Lung microvascular endothelial cell (primary cell): ENCODE measurements around the gene AASDH. TPM values are rescaled to one million over a fixed set of nuclear protein-coding genes. Genes with fewer than 3 reads are reported as not detected.
A peak's percentile ranks its signal among the peaks of the same experiment; 100 is the strongest.

ENCODE experiments used
- DNase-seq, 2 donors: peaks; one replicate each; pipeline versions ENCODE4 v3.0.0 to v3.0.0-alpha.2; 2010; ENCODE audit warnings: low read depth in 2 of 2
- total RNA-seq: library from RNA; depleted of rRNA; stranded (reverse); fragments of >200 nt; gene quantifications from 2 replicates; pipeline ENCODE4 v1.2.1, GENCODE V29; 2014

The AASDH gene
- 6.5 and 8.9 TPM in 2 replicates for total RNA-seq

- DNase-seq = peak; percentile 96 to 97
These were observed at the start of gene AASDH for GRCh38 chr4:56387023-56388001. AASDH (minus strand) TSS chr4:56387491; CDS start chr4:56384299, 3,192 bp downstream.

GRCh38 chr4:56435140-56435926 is 48.0 kb upstream of the AASDH start, which contains the start of gene PPAT:
PPAT (minus strand) TSS chr4:56435615; CDS start chr4:56435477, 138 bp downstream.
- peak; percentile 99 for DNase-seq

DNA sequence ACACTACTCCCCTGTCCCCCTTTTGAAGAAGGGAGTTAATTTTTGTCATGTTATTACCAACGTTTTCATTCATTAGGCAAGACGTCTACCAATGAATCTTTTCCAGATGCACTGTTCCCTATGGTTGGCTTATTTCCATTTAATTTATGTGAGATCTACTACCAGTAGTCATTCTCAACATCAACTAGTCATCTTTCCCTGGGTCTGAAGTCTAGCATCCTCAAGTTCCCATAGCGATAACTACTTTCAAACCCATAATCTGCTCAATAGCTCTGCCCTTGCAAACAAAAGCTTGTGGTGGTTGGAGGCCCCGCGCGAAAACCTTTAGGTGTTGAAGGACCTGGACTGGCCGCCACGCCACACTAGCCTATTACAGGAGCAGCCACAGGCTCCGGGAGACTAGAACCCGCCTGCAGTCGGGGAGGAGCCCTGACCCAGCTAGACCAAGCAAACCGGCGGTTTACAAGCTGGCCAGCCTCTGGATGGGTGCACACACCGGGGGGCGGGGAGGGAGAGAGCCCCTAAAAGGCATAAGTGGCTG is 47.4 kb upstream of the AASDH start:
- peak; percentile 69 to 71 for DNase-seq

DNA sequence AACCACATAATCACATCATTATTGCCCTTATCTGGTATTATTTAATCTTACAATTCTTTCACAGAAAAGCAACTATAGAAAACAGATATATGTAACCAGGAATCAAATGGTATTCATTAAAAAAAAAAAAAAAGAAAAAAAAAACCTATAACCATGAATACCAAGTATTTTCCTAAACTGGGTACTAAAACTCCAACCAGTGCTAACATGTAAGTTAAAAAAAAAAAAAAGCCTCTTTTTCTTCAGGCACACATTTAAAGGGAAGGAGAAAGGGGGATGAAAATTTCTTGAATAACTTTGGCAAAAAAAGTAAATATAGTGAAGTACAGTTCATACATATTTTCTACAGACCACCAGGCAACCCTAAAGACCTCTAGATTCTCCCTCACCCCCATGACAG is 46.0 kb upstream of the AASDH start:
- DNase-seq = no peak

- no peak for DNase-seq
These were observed 42.9 kb upstream of the AASDH start for GRCh38 chr4:56430203-56430602.

GRCh38 chr4:56427179-56427578 is 39.9 kb upstream of the AASDH start:
- DNase-seq = no peak

DNA sequence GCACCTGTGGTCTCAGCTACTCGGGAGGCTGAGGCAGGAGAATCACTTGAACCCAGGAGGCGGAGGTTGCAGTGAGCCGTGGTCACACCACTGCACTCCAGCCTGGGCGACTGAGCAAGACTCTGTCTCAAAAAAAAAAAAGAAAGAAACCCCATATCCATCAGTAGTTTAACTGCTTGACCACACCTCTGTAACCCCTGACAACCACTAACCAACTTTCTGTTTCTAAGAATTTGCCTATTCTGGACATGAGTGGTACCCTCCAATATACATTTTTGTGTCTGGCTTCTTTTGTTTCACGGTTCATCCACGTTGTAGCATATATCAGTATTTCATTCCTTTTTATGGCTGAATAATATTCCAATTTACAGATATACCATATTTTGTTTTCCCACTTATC is 39.0 kb upstream of the AASDH start:
- DNase-seq = no peak

- DNase-seq = no peak
These were observed 38.2 kb upstream of the AASDH start for GRCh38 chr4:56425518-56425917.

DNA sequence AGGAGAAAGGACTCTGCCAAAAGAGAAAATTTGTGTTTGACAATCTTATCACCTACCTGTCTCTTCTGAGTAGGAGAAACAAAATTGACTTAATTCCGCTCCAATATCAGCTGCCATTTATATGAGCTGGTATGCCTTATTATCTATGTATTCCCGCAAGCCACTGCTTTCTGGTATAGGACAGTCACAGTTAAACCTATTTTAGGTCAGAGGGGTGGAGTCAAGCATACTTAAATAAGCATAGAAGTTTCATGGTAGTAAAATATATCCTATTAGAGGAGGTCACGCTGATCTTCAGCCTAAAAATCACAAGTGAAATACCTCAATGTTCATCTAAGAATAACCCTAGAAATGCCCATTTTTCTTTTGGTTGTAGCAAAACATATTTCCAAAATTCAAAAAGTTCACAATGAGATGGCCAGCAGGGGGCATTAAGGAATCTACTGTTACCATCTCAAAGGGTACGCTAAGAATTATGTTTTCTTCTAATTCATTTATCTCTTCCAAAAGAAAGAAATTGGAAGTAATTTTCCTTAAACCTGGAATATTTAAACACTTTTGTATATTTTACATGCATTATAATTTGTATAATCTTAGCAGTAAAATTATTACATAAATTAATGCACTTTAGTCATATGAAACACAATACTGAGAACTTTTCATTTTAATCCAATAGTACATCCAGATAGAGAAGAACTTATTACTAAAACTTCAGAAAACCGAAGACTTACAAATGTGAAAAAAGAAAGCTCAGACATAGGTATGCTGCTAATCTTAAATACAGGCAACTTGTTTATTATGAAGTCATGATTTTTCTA is 37.6 kb upstream of the AASDH start:
- peak; percentile 49 to 57 for DNase-seq

- DNase-seq = no peak
These were observed 36.9 kb upstream of the AASDH start for GRCh38 chr4:56424176-56424575.

- no peak for DNase-seq
These were observed 30.1 kb upstream of the AASDH start for GRCh38 chr4:56417396-56417795.

- DNase-seq = no peak
These were observed 29.1 kb upstream of the AASDH start for GRCh38 chr4:56416349-56416748.

GRCh38 chr4:56414135-56414670 is 26.9 kb upstream of the AASDH start:
- peak in 1 of 2 donors; percentile 5 for DNase-seq

DNA sequence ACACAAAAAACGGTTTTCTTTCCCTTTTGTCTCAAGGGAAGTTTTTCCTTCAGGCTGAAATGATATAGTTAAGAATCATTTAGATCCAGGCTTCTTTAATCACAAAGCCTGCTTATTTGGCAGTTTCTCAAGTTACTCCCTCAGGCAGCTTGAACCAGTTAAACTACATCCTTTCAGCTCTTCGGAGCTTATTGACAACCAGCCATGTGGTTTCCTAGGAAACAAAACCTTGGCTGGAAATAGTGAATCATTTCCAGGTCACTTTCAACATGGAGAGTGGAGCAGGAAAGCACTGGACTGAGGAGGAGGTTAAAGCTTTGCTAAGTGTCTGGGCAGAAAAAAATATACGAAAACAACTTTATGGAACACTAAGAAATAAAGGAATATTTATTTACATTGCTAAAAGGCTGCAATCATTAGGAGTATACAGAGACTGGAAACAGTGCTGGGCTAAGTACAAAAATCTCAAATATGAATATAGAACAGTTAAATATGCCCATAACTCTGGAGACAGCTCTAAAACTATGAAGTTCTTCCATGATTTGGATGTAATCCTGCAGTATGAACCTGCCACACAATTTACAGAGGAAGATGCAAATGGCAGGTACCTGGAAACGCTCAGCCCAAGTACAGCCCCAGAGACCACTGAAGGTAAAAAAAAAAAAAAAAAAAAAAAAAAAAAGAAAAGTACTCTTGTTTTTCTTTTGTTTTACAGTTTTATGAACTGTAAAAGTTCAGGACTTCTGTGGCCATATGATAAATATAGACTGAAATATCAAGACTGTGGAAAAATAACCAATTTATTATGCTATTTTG is 23.2 kb upstream of the AASDH start:
- DNase-seq = peak; percentile 98

GRCh38 chr4:56409511-56410090 is 22.3 kb upstream of the AASDH start:
- peak; percentile 43 to 45 for DNase-seq

GRCh38 chr4:56408978-56409377 is 21.7 kb upstream of the AASDH start:
- peak in 1 of 2 donors; percentile 23 for DNase-seq

DNA sequence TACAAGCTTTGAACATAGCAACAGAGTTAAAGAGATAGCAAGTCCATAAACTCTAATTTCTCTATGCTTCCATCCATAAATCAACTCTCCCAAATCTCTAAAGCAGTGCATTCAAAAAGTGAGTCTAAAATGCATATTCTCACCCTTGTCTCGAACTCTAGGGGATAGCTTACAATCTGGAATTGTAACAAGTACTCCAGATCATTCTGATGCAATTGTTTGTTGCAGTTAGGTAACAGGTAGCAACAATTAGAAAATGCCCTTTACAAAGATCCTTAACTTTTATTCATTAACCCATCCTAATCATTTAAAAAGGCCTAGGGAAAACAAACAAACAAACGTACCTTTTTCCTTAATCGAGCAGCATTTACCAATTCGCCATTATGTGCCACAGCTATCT is 18.9 kb upstream of the AASDH start:
- DNase-seq = no peak

DNA sequence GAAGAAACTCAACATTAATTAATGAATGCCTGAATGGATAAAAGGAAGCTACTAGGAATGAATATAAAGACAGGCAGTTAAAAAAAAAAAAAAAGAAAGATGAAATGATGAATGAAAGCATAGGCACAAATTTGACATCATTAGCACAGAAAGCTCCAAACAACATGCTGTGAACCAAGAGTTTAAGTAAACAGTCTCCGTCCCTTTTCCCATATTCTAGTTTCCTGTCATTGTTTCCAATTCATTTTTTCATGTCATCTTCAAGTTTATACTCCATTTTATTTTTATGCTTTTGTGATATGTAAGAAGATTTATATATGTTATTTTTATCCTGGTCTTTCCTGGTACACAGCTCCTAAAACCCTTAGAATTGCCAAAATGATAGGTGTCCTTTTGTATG is 17.7 kb upstream of the AASDH start:
- peak; percentile 70 to 79 for DNase-seq

DNA sequence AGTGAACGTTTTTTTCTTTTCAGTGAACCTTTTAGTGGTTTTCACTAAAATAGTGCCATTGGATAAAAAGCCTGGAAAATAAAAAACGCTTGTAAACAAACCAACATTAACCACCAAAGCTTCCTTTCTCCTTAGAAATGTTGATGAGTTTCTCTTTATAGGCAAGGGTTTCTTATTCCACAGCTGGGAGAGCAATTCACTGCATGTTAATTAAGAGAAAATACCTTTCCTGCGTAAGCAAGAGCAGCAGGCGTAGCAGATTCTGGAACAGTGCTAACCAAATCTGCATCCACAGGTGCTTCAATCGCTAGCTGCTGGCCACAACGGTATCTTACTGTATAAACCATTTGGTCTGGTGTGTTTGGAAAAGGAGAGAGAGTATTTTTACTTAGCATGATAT is 13.3 kb upstream of the AASDH start:
- no peak for DNase-seq

GRCh38 chr4:56391270-56391669 is 4.0 kb upstream of the AASDH start:
- no peak for DNase-seq
